ENCODE results near the gene TLR7. TPM values are rescaled to one million over a fixed set of nuclear protein-coding genes. Genes with fewer than 3 reads are reported as not detected.

TLR7 gene
- total RNA-seq, 1 experiment from 2014 or later: 0.11 TPM

- Histone ChIP-seq H3K27ac (ENCODE audit: low read depth, low read length, poor library complexity, severe bottlenecking) (no peak overlapping the region), H3K36me3 (ENCODE audit: insufficient read depth, low read length, poor library complexity, severe bottlenecking) (no peaks in the 10 kb centered on the region), H3K4me3 (ENCODE audit: low read depth, low read length, poor library complexity, severe bottlenecking) (no peak overlapping the region), H3K4me1 (ENCODE audit: insufficient read depth, low read length, poor library complexity, severe bottlenecking) (no peaks in the 10 kb centered on the region), H3K9me3 (ENCODE audit: low read depth, low read length, poor library complexity, severe bottlenecking) (no peaks in the 10 kb centered on the region), H3K27me3 (replicated peaks; ENCODE audit: insufficient read depth, low read depth, low read length, poor library complexity) (no peaks in the 10 kb centered on the region)
- ChIA-PET POLR2A (ENCODE audit: low non-redundant PET) (no interaction called here), CTCF (no interaction called here)
- intact Hi-C loops (cut with micrococcal nuclease; ENCODE audit: unreplicated experiment): no loop called here
- TF ChIP-seq, protein P1, sequence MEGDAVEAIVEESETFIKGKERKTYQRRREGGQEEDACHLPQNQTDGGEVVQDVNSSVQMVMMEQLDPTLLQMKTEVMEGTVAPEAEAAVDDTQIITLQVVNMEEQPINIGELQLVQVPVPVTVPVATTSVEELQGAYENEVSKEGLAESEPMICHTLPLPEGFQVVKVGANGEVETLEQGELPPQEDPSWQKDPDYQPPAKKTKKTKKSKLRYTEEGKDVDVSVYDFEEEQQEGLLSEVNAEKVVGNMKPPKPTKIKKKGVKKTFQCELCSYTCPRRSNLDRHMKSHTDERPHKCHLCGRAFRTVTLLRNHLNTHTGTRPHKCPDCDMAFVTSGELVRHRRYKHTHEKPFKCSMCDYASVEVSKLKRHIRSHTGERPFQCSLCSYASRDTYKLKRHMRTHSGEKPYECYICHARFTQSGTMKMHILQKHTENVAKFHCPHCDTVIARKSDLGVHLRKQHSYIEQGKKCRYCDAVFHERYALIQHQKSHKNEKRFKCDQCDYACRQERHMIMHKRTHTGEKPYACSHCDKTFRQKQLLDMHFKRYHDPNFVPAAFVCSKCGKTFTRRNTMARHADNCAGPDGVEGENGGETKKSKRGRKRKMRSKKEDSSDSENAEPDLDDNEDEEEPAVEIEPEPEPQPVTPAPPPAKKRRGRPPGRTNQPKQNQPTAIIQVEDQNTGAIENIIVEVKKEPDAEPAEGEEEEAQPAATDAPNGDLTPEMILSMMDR (conservative IDR thresholded peaks at IDR 0.05; ENCODE audit: low read depth, low read length): no peak
- TF ChIP-seq EZH2 (IDR thresholded peaks at IDR 0.05; ENCODE audit: borderline replicate concordance, low read depth, low read length, poor library complexity, severe bottlenecking): no peak
- no peak for DNase-seq (ENCODE audit: low spot score)
- BruUV-seq (replicated peaks): no TSS peak
These were observed 43.7 kb downstream of the TLR7 start for GRCh38 chrX:12910423-12911121.

DNA sequence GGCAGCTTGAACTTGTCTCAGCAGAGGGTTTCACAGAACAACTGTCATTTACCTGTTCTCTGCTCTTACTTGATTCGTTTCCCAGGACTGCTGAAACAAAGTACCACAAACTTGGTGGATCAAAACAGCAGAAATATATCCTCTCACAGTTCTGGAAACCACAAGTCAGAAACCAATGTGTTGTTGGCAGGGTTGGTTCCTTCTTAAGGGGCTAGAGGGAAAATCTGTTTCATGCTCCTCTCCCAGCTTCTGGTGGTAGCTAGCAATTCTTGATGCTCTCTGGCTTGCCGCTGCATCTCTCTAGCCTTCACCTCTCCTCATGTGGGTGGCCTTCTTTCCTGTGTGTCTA is 44.2 kb downstream of the TLR7 start:
- no TSS peak for BruUV-seq (replicated peaks)
- ChIA-PET POLR2A (ENCODE audit: low non-redundant PET) (no interaction called here), CTCF (no interaction called here)

GRCh38 chrX:12912791-12913482 is 46.1 kb downstream of the TLR7 start:
- CTCF ChIA-PET: no interaction called here
- no peak overlapping the region for H3K27ac ChIP-seq (ENCODE audit: low read depth, low read length, poor library complexity, severe bottlenecking)
- no peak for TF ChIP-seq EZH2 (IDR thresholded peaks at IDR 0.05; ENCODE audit: borderline replicate concordance, low read depth, low read length, poor library complexity, severe bottlenecking)
- TF ChIP-seq, protein P1 (conservative IDR thresholded peaks at IDR 0.05; ENCODE audit: low read depth, low read length): no peak
- H3K4me3 ChIP-seq (ENCODE audit: low read depth, low read length, poor library complexity, severe bottlenecking): no peak overlapping the region
- intact Hi-C loops (cut with micrococcal nuclease; ENCODE audit: unreplicated experiment): no loop called here
- no peaks in the 10 kb centered on the region for H3K27me3 ChIP-seq (replicated peaks; ENCODE audit: insufficient read depth, low read depth, low read length, poor library complexity)
- no peak for DNase-seq (ENCODE audit: low spot score)
- H3K4me1 ChIP-seq (ENCODE audit: insufficient read depth, low read length, poor library complexity, severe bottlenecking): no peaks in the 10 kb centered on the region
- H3K36me3 ChIP-seq (ENCODE audit: insufficient read depth, low read length, poor library complexity, severe bottlenecking): no peaks in the 10 kb centered on the region
- H3K9me3 ChIP-seq (ENCODE audit: low read depth, low read length, poor library complexity, severe bottlenecking): no peaks in the 10 kb centered on the region
- POLR2A ChIA-PET (ENCODE audit: low non-redundant PET): no interaction called here
- BruUV-seq (replicated peaks): no TSS peak

More for the DNA sequence above, 44.2 kb downstream of the TLR7 start:
- no peak for DNase-seq (ENCODE audit: low spot score)
- Histone ChIP-seq H3K27me3 (replicated peaks; ENCODE audit: insufficient read depth, low read depth, low read length, poor library complexity) (no peaks in the 10 kb centered on the region), H3K27ac (ENCODE audit: low read depth, low read length, poor library complexity, severe bottlenecking) (no peak overlapping the region), H3K4me3 (ENCODE audit: low read depth, low read length, poor library complexity, severe bottlenecking) (no peak overlapping the region), H3K36me3 (ENCODE audit: insufficient read depth, low read length, poor library complexity, severe bottlenecking) (no peaks in the 10 kb centered on the region), H3K4me1 (ENCODE audit: insufficient read depth, low read length, poor library complexity, severe bottlenecking) (no peaks in the 10 kb centered on the region), H3K9me3 (ENCODE audit: low read depth, low read length, poor library complexity, severe bottlenecking) (no peaks in the 10 kb centered on the region)
- no peak for TF ChIP-seq EZH2 (IDR thresholded peaks at IDR 0.05; ENCODE audit: borderline replicate concordance, low read depth, low read length, poor library complexity, severe bottlenecking)
- TF ChIP-seq, protein P1 (conservative IDR thresholded peaks at IDR 0.05; ENCODE audit: low read depth, low read length): no peak
- intact Hi-C loops (cut with micrococcal nuclease; ENCODE audit: unreplicated experiment): no loop called here
